ENCODE data around the gene TC2N. TPM values are rescaled to one million over a fixed set of nuclear protein-coding genes. Genes with fewer than 3 reads are reported as not detected.

TC2N gene
- total RNA-seq, 2 donors from 2014 or later: 17.3 to 19.5 TPM

- DNase-seq: peak; percentile 97
- peaks cover 50% of the 10 kb centered on the region for H3K27me3 ChIP-seq (ENCODE audit: control insufficient read depth, insufficient read depth, low read length, poor library complexity, severe bottlenecking)
- Mint-ChIP-seq H3K36me3 (ENCODE audit: low read depth) (no peaks in the 10 kb centered on the region), H3K9me3 (no peaks in the 10 kb centered on the region), H3K4me3 (peak overlapping the region; percentile 70), H3K27me3 (ENCODE audit: insufficient read depth) (no peaks in the 10 kb centered on the region), H3K27ac (peak overlapping the region; percentile 84), H3K4me1 (peaks cover 5% of the 10 kb centered on the region)
- no peaks in the 10 kb centered on the region for H3K36me3 ChIP-seq (ENCODE audit: control insufficient read depth, insufficient read depth, low read length)
- H3K9me3 ChIP-seq (ENCODE audit: control insufficient read depth, low read length): no peaks in the 10 kb centered on the region
- H3K9ac ChIP-seq (ENCODE audit: extremely low read depth, low read length, poor library complexity, severe bottlenecking): peak overlapping the region; percentile 48
- peak; percentile 46 for TF ChIP-seq CTCF (conservative IDR thresholded peaks at IDR 0.05)
- WGBS, 2 experiments (ENCODE audit: insufficient coverage in 1 of 2, insufficient read length in 1 of 2): 0 to 1% methylated on average over 18 to 78 of the region's 84 CpGs
- H3K4me1 ChIP-seq (ENCODE audit: control insufficient read depth, insufficient read depth, low read length): no peaks in the 10 kb centered on the region
- no peak overlapping the region for H3K27ac ChIP-seq (ENCODE audit: low read depth, low read length)
- peak overlapping the region; percentile 79 for H3K4me3 ChIP-seq (ENCODE audit: low read length)
Measured at GRCh38 chr14:91835920-91836843, 31.2 kb downstream of the TC2N start.

- H3K27me3 ChIP-seq (ENCODE audit: control insufficient read depth, insufficient read depth, low read length, poor library complexity, severe bottlenecking): peaks cover 44% of the 10 kb centered on the region
Measured at GRCh38 chr14:91835197-91835919, 32.0 kb downstream of the TC2N start.

More at GRCh38 chr14:91835197-91835919, 32.0 kb downstream of the TC2N start:
- no peak overlapping the region for H3K27ac ChIP-seq (ENCODE audit: low read depth, low read length)
- peak overlapping the region; percentile 79 for H3K4me3 ChIP-seq (ENCODE audit: low read length)
- Mint-ChIP-seq H3K27me3 (ENCODE audit: insufficient read depth) (no peaks in the 10 kb centered on the region), H3K27ac (no peak overlapping the region), H3K4me1 (peaks cover 7% of the 10 kb centered on the region), H3K4me3 (peak overlapping the region; percentile 70), H3K36me3 (ENCODE audit: low read depth) (no peaks in the 10 kb centered on the region), H3K9me3 (no peaks in the 10 kb centered on the region)
- WGBS, 2 experiments (ENCODE audit: insufficient coverage in 1 of 2, insufficient read length in 1 of 2): 12 to 50% methylated on average over 2 to 19 of the region's 19 CpGs
- DNase-seq: no peak
- no peaks in the 10 kb centered on the region for H3K9me3 ChIP-seq (ENCODE audit: control insufficient read depth, low read length)
- H3K36me3 ChIP-seq (ENCODE audit: control insufficient read depth, insufficient read depth, low read length): no peaks in the 10 kb centered on the region
- no peaks in the 10 kb centered on the region for H3K4me1 ChIP-seq (ENCODE audit: control insufficient read depth, insufficient read depth, low read length)
- TF ChIP-seq CTCF (conservative IDR thresholded peaks at IDR 0.05): no peak
- peak overlapping the region; percentile 48 for H3K9ac ChIP-seq (ENCODE audit: extremely low read depth, low read length, poor library complexity, severe bottlenecking)

Measured in endodermal cell (in vitro differentiated cells).